T-helper 2 cell (primary cell): ENCODE data around the gene SPTBN4.
"Not testable (repeated sequence)": the region's sequence is repeated elsewhere in the genome, so short reads cannot be mapped to it uniquely, and the experiment has no call there.

Experiments used
- DNase-seq, 5 experiments: peaks; one replicate each; pipeline versions ENCODE4 v3.0.0 to v3.0.0-alpha.2; 2012 to 2022

Gene SPTBN4

DNA sequence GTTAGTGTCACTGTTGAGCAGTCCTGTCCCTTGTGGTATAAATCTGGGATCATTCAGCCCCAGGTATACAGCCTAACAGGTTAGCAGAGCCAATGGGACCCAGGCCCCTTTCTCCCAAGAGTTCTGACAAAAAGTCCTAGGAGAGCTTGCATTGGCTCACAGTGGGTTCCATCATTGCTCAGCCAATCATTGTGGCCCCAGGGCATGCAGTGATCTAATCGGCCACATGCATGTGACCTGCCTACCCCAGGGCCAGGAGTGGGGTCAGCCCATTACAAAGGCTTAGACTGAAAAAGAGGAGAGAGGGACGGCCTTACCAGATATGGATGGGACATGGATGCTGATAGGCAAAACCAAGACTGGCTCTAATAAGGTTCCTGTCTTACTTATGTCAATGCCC, 41.1 kb downstream of the SPTBN4 start:
- DNase-seq, result no peak

DNA sequence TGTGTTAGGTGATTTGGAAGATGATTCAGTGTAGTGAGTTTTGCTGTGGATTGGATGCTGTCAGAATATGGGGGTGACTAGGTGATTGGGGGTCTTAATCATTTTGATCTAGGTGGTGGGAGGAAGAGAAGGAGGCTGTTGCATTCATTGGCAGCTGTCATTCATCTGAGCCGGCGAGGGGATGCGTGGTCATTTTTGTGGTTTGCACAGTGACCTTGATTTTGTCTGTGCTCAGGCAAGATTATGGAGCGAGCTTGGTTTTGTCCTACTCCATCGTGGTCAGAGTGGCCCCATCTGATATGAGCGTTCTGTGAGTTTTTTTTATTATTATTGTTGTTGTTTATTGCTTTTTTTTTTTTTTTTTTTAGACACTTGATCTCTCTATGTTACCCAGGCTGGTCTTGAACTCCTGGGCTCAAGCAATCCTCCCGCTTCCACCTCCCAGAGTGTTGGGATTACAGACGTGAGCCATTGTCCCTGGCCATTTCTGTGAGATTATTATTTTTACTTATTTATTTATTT, 42.0 kb downstream of the SPTBN4 start:
- no peak for DNase-seq

DNA sequence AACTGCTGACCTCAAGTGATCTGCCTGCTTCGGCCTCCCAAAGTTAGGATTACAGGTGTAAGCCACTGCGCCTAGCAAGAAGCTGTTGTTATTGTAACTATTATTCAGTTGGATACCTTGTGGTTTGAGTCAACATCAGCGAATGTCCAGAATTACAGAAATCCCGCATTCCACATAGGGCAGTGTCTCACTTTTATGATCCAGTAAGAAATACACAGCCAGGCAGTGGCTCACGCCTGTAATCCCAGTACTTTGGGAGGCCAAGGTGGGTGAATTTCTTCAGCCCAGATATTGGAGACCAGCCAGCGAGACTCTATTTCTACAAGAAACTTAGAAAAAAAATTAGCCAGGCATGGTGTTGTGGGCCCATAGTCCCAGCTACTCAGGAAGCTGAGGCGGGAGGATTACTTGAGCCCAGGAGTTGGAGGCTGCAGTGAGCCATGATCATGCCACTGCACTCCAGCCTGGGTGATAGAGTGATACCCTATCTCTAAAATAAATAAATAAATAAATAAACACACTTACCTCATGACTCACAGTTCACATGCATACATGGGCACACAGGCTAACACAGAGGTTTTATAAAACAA, 43.8 kb downstream of the SPTBN4 start:
- DNase-seq, result no peak

DNA sequence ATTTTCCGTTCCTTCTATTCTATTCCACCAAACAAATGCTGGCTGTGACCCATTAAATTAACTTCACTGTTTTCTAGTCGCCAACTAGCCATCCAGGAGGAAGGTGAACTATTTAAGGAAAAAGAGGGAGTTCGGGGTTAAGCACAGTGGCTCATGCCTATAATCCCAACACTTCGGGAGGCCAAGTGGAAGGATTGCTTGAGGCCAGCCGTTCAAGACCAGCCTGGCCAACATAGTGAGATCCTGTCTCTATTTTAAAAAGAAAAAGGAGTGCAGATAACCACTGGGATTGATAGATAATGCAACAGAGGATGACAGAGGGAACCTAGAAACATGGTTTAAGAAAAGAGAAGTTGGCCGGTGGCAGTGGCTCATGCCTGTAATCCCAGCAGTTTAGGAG, 44.7 kb downstream of the SPTBN4 start:
- no peak for DNase-seq

DNA sequence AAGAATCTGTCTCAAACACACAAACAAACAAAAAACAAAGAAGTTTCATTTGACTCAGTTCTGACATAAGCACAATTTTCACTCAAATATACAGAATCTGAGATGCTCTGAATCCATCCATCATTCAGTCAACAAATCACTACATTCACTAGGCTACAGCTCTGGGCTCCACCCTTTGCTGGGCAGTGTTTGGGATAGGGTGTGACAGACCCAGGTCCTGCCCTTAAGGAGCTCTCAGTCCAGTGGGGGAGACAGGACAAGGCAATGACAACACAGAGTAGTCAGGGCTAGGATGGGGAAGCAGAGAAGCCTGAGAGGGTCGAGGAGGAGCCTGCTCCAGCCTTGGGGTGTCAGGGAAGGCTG, 45.3 kb downstream of the SPTBN4 start:
- no peak for DNase-seq

DNA sequence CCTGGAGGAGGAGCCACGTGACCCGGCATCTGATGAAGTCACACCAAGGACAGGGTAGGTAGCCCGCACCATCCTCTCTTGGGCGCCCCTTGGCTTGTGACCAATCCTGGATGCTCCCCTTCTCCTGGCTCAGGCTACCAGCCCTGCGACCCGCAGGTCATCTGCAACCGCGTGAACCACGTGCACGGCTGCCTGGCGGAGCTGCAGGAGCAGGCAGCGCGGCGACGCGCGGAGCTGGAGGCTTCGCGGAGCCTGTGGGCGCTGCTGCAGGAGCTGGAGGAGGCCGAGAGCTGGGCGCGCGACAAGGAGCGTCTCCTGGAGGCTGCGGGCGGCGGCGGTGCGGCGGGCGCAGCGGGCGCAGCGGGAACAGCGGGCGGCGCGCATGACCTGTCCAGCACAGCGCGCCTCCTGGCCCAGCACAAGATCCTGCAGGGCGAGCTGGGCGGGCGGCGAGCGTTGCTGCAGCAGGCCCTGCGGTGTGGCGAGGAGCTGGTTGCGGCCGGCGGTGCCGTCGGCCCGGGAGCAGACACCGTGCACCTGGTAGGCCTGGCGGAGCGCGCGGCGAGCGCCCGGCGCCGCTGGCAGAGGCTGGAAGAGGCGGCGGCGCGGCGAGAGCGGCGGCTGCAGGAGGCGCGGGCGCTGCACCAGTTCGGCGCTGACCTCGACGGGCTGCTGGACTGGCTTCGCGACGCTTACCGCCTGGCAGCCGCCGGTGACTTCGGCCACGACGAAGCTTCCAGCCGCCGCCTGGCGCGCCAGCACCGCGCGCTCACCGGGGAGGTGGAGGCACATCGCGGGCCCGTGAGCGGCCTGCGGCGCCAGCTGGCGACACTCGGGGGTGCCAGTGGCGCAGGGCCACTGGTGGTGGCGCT, 45.9 kb downstream of the SPTBN4 start:
- DNase-seq, result peak in 1 of 5 experiments; percentile 22

DNA sequence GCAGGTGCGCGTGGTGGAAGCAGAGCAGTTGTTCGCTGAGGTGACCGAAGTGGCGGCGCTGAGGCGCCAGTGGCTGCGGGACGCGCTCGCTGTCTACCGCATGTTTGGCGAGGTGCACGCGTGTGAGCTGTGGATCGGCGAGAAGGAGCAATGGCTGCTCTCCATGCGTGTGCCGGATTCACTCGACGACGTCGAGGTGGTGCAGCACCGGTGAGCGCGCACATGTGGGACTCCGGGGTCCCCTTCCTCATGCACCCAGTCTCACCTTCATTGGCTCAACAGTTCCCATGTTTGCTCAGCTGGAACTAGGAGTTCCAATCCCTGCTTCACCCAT, 46.5 kb downstream of the SPTBN4 start:
- DNase-seq, result no peak

DNA sequence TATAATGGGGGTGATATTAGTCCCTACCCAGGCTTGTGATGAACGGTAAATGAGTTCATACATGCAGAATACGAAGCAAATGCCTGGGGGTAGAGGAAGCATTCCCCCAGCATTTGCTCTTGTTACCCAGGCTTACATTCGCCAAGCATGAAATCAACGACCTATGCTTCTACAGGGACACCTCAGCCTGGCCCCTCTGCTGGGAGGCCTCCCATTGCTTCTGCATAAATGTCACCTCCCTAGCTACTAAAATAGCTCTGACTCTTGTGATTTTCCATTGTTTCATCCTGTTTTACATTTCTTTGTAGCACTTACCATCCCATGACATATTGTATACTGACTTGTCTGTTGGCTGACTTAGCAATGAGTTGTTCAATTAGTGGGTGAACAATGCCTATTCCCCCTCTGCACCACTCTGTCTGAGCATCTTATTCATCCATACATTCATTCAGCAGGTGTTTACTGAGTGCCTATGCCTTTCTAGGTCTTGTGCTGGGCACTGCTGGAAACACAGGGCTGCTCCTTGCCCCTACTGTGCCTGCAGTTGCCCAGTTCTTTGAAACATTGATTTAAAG, 47.0 kb downstream of the SPTBN4 start:
- DNase-seq, result no peak

DNA sequence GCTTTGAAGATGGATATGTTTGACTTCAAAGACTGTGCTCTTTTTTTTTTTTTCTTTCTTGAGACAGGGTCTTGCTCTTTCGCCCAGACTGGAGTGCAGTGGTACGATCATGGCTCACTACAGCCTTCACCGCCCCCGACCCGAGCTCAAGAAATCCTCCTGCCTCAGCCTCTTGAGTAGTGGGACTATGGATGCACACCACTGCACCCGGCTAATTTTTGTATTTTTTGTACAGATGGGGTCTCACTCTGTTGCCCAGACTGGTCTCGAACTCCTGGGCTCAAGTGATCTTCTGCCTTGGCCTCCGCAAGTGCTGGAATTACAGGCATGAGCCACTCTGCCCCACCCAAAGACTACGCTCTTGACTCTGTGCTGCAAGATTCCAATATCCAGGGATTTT, 50.4 kb downstream of the SPTBN4 start:
- no peak for DNase-seq

DNA sequence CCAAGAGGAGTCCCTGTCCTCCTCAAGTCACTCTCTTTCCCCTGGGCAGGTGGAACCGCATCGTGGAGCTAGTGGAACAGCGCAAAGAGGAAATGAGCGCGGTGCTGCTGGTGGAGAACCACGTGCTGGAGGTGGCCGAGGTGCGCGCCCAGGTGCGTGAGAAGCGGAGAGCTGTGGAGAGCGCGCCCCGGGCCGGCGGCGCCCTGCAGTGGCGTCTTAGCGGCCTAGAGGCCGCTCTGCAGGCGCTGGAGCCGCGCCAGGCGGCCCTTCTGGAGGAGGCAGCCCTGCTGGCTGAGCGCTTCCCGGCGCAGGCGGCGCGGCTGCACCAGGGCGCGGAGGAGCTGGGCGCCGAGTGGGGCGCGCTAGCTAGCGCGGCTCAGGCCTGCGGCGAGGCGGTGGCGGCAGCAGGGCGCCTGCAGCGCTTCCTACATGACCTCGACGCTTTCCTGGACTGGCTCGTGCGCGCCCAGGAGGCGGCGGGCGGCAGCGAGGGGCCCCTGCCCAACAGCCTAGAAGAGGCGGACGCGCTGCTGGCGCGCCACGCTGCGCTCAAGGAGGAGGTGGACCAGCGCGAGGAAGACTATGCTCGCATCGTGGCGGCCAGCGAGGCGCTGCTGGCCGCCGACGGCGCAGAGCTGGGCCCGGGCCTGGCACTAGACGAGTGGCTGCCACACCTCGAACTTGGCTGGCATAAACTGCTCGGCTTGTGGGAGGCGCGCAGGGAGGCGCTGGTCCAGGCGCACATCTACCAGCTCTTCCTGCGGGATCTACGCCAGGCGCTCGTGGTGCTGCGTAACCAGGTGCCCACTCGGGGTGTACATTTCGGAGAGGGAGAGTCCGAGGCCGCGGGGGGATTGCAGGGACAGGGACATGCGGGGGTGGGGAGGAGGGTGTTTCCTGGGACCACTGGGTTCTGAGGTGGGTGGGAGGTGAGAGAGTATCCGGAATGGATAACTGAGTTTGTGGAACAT, 52.8 kb downstream of the SPTBN4 start:
- peak in 1 of 5 experiments; percentile 37 for DNase-seq

DNA sequence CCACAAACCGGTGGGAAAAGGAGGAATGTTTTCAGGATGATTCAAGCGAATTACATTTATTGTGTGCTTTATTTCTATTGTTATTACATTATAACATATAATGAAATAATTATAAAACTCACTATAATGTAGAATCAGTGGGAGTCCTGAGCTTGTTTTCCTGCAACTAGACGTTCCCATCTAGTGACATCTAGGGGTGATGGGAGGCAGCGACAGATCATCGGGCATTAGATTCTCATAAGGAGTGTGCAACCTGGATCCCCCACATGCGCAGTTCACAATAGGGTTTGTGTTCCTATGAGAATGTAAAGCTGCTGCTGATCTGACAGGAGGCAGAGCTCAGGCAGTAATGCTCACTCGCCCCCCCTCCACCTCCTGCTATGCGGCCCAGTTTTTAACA, 54.5 kb downstream of the SPTBN4 start:
- DNase-seq, result no peak

DNA sequence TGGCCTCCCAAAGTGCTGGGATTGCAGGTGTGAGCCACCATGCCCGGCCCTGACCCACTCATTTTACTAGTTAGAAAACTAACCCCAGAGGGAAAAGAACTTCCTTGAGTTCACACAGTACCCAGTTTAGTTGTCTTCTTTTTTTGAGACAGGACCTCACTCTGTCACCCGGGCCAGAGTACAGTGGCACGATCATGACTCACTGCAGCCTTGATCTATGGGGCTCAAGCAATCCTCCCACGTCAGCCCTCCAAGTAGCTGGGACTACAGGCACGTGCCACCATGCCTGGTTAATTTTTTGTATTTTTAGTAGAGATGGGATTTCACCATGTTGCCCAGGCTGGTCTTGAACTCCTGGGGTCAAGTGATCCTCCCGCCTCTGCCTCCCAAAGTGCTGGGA, 55.1 kb downstream of the SPTBN4 start:
- DNase-seq, result not testable (repeated sequence)

DNA sequence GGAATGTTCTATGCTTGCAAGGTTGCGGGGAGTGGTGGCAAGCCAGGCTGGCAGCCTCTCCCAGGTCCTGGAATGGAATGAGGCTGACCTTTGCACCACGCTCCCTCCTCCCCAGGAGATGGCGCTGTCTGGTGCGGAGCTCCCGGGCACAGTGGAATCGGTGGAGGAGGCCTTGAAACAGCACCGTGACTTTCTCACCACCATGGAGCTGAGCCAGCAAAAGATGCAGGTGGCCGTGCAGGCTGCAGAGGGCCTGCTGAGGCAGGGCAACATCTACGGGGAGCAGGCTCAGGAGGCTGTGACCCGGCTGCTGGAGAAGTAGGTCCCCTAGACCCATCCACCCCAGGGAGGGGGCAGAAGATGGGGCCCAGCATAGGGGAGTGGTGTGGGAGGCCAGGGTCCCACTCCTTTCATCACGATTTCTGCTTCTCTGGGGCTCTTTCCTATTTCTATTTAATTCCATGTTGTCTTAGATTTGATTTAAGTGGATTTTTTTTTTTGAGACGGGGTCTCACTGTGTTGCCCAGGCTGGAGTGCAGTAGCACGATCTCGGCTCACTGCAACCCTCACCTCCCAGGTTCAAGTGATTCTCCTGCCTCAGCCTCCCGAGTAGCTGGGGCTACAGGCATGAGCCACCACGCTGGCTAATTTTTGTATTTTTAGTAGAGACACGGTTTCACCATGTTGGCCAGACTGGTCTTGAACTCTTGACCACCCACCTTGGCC, 56.7 kb downstream of the SPTBN4 start:
- DNase-seq, result peak in 3 of 5 experiments; percentile 18 to 75 (median 23)

DNA sequence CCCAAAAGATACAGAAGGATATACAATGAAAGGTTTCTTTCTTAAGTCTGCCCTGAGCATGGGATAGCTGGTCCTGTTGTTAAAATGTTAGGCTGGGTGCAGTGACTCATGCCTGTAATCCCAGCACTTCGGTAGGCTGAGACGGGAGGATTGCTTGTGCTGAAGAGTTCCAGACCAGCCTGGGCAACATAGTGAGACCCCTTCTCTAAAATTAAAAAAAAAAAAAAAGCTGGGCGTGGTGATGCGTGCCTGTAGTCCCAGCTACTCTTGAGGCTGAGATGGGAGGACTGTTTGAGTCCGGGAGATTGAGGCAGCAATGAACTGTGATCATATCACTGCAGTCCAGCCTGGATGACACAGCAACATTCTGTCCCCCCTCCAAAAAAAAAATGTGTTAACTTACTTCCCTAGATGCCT, 57.3 kb downstream of the SPTBN4 start:
- no peak for DNase-seq

DNA sequence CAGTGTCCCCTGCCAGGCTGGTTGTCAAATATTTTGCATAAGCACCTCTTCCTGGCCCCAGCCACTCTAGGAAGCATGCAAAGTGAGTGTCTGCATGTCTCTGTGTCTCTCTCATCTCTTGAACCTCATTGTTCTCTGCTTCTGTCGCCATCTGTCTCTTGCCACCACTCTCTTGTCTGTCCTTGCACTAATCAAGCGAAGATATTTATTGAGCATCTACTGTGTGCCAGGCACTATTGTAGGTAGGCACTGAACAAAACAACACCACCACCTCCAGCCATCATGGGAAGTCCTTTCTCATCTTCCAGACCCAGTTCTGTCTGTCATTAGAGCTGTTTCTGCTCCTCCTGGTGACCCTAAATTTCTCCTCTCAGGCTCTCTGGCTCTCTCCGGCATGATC, 57.9 kb downstream of the SPTBN4 start:
- DNase-seq, result no peak

DNA sequence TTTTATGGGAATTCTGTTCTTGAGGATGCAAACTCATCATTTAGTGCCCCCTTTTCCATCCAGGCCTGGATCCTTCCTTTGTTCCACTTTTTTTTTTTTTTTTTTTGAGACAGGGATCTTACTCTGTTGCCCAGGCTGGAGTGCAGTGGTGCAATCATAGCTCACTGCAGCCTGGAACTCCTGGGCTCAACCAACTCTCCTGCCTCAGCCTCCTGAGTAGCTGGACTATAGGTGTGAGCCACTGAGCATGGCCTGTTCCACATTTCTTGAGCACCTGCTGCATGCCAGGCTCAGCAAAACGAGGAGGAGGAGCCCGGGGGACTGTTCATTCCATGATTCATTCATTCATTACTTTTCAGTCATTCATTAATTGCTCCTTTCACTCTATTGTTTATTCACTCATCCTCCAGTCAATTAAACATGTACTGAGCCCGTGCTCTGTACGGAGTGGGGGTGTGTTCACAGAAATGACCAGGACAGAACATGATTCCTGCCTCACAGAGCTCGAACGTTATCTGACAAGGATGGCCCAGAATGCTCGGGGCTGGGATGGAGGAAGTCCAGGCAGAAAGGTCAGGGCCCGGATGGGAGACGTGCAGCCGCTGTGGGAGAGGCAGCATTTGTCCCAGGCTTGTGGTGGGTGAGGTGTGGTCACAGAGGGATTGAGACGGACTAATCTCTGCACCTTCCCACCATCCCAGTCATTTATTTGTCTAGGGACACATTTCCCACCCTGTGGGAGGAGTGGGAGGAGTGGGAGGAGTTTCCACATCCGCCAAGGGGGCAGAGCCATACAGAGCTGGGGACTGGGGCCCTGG, 58.6 kb downstream of the SPTBN4 start:
- DNase-seq, result no peak

DNA sequence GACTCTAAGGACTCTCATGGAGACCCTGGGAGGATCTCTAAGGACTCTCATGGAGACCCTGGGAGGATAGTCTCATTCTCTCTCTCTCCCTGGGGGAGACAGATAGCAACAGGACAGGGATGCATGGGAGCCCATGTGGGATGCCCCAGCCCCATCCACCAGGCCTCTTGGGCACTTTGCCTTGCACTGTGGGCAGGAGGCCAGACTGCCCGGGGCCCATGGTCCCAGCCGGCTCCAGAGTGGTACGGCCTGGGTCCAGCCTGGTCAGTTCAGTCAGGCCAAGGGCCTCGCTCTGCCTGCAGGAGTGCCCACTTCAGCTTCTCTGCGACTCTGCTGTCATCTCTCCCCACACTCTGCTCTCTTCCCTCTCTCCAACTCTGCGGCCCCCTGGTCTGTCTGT, 61.3 kb downstream of the SPTBN4 start:
- DNase-seq, result no peak

DNA sequence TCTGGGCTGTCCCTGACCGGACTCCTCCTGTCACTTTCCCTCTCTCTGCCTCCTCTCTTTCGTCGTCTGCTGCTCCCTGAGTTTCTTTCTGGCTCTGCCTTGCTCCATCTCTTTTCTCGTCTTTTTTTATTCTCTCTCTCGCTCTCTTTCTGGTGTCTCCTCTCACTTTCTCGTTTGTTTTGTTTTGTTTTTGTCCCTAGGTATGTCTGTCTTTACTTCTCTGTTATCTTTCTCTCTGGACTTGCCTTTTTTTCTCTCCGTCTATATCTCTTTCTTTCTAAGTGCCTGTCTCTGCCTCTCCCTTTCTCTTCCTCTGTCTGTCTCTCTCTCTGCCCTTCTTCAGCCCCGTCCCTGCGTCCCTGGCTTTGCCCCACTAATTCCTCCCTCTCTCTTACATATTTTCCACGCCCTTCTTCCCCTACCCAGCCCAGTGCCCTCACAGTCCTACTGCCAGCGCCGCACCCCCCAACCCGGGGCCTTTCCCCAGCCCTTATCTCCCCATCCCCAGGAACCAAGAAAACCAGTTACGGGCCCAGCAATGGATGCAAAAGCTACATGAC, 61.8 kb downstream of the SPTBN4 start:
- no peak for DNase-seq

DNA sequence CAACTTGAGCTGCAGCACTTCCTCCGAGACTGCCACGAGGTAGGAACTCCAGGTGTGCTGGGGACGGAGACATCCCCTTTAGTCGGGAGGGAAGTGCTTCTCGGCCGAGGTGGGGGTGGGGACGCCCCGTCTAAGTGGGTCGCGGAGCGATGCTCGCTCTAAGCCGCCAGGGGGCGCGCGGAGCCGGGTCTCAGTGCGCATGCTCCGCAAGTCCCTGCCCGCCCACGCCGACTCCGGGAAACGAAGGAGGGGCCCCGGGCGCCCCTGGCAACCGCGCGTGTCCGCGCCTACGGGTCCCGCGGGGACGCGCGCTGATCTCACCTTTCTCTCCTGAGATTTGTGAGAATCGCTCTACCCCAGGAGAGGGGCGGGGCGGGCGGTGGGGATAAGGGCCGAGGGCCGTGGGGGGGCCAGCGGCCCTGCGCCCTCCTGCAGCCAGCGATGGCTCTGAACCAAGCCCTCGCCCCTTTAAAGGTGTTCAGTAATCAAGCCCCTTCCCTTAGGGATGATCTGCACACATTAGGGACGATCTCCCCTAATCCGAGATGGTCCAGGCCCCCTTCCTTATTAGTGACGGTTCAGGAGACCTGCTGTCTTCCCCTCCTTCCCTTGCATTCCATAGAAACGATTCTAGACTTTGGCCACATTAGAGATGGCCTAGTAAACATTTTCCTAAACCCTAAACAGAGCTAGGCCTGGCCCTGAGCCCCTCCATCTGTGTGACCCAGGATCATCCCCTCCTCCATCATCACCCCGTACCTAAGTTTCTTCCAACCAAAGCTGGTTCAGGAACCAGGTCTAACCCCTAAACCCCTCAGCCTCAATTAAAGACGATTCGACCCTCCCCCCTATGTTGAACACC, 62.5 kb downstream of the SPTBN4 start:
- DNase-seq, result peak; percentile 79 to 86 (median 85)
